Endothelial cell of umbilical vein (primary cell): ENCODE results near the gene SFSWAP. TPM values are rescaled to one million over a fixed set of nuclear protein-coding genes. Genes with fewer than 3 reads are reported as not detected.

Experiments
- BruUV-seq: library from RNA; stranded (reverse); fragments of 400-500 nt; replicated peaks from 2 replicates; lab custom pipeline; 2021; lab: Mats Ljungman, UMichigan
- CTCF ChIA-PET: fragments of 300-600, 350-600 bp; sonication (Branson Sonifier 250); formaldehyde crosslinking; loops from one replicate; lab custom pipeline; 2021; ENCODE audit warnings: antibody characterized with exemption, inconsistent platforms; lab: Charles Lee
- POLR2A ChIA-PET: fragments of 300-600, 350-600 bp; sonication (Branson Sonifier 250); formaldehyde crosslinking; loops from one replicate; lab custom pipeline; 2021; ENCODE audit warnings: antibody characterized with exemption, inconsistent platforms; lab: Charles Lee
- DNase-seq: peaks from one replicate; pipeline ENCODE4 v3.0.0-alpha.2; 2011; ENCODE audit warnings: low read depth, low spot score
- FAIRE-seq: peaks from 2 replicates; lab custom pipeline; 2011; peaks lifted over from hg19 to GRCh38; lab: Jason Lieb, UNC
- H2AFZ ChIP-seq: 2 replicates; pipeline ENCODE4 v1.6.0; 2012; ENCODE audit warnings: low read depth, low read length, control low read depth, inconsistent platforms
- H3K27ac ChIP-seq: 2 replicates; pipeline ENCODE4 v1.5.1; 2011; ENCODE audit warnings: low read depth, mild to moderate bottlenecking, control low read depth, low read length, moderate library complexity; ENCODE audit not compliant: insufficient read depth
- H3K27me3 ChIP-seq, 2 experiments: 2 replicates each; pipeline versions ENCODE4 v1.6.0 to v1.6.1; 2011; ENCODE audit warnings: low read length in 2 of 2, mixed read lengths in 1 of 2; ENCODE audit not compliant: control insufficient read depth in 2 of 2, insufficient read depth in 2 of 2
- H3K36me3 ChIP-seq, 2 experiments: 2 replicates in 1 of 2; 3 replicates in 1 of 2; pipeline ENCODE4 v1.5.1; 2011; ENCODE audit warnings: low read length in 2 of 2, mild to moderate bottlenecking in 1 of 2, moderate library complexity in 1 of 2; ENCODE audit not compliant: control insufficient read depth in 2 of 2, insufficient read depth in 2 of 2; ENCODE audit errors: extremely low read depth in 1 of 2
- H3K4me1 ChIP-seq: 3 replicates; pipeline ENCODE4 v1.5.1; 2011; ENCODE audit warnings: mild to moderate bottlenecking, low read length; ENCODE audit not compliant: control insufficient read depth, insufficient read depth; ENCODE audit errors: extremely low read depth
- H3K4me2 ChIP-seq: 2 replicates; pipeline ENCODE4 v1.6.1; 2011; ENCODE audit warnings: low read length, control low read depth, mixed read lengths; ENCODE audit not compliant: insufficient read depth
- H3K4me3 ChIP-seq, 3 experiments: fragments of 200-600 bp in 1 of 3; sonication (generic), shearing (Covaris generic) in 1 of 3; replicated peaks in 1 of 3; 2 replicates each; pipeline ENCODE4 v1.5.1; 2011 to 2016; ENCODE audit warnings: control low read depth in 3 of 3, low read length in 3 of 3, mild to moderate bottlenecking in 2 of 3, inconsistent platforms in 1 of 3, low read depth in 1 of 3, moderate library complexity in 1 of 3; ENCODE audit not compliant: insufficient read depth in 1 of 3
- H3K79me2 ChIP-seq: 2 replicates; pipeline ENCODE4 v1.6.0; 2012; ENCODE audit warnings: low read length, inconsistent platforms; ENCODE audit not compliant: control insufficient read depth, insufficient read depth
- H3K9ac ChIP-seq: replicated peaks from 2 replicates; pipeline ENCODE3; 2011; ENCODE audit warnings: low read length, control low read depth; ENCODE audit not compliant: insufficient read depth; ENCODE audit errors: extremely low read depth
- H3K9me1 ChIP-seq: replicated peaks from 3 replicates; pipeline ENCODE4 v1.6.0; 2011; ENCODE audit warnings: mild to moderate bottlenecking, low read length; ENCODE audit not compliant: control insufficient read depth, insufficient read depth; ENCODE audit errors: extremely low read depth
- H3K9me3 ChIP-seq: replicated peaks from 2 replicates; pipeline ENCODE4 v1.5.1; 2012; ENCODE audit warnings: low read length, inconsistent platforms; ENCODE audit not compliant: control insufficient read depth, insufficient read depth
- H4K20me1 ChIP-seq: replicated peaks from 2 replicates; pipeline ENCODE3; 2011; ENCODE audit warnings: mild to moderate bottlenecking, low read length; ENCODE audit not compliant: control insufficient read depth, insufficient read depth; ENCODE audit errors: extremely low read depth
- EZH2 ChIP-seq: IDR thresholded peaks from 2 replicates; pipeline ENCODE4 v1.6.1; 2012; ENCODE audit warnings: borderline replicate concordance, low read depth, mild to moderate bottlenecking, moderate library complexity, low read length, inconsistent platforms; ENCODE audit not compliant: severe bottlenecking
- FOS ChIP-seq: IDR thresholded peaks from 2 replicates; pipeline ENCODE4 v1.6.1; 2011; ENCODE audit warnings: mild to moderate bottlenecking, low read length, moderate library complexity, borderline replicate concordance; ENCODE audit not compliant: insufficient read depth
- GATA2 ChIP-seq: IDR thresholded peaks from 2 replicates; pipeline ENCODE4 v1.7.0; 2011; ENCODE audit warnings: low read depth, mild to moderate bottlenecking, moderate library complexity, mixed read lengths, low read length; ENCODE audit not compliant: insufficient read length, insufficient read depth
- JUN ChIP-seq: IDR thresholded peaks from 2 replicates; pipeline ENCODE4 v1.6.1; 2011; ENCODE audit warnings: borderline replicate concordance, low read depth; ENCODE audit not compliant: insufficient read length, insufficient read depth
- MYC ChIP-seq: IDR thresholded peaks from one replicate; pipeline ENCODE4 v1.6.1; 2011; ENCODE audit warnings: mild to moderate bottlenecking, low read depth, low read length
- POLR2A ChIP-seq: IDR thresholded peaks from 2 replicates; pipeline ENCODE4 v1.6.1; 2012; ENCODE audit warnings: low read depth, mild to moderate bottlenecking, control low read depth, low read length
- POLR2AphosphoS5 ChIP-seq: IDR thresholded peaks from 2 replicates; pipeline ENCODE4 v1.6.1; 2012; ENCODE audit warnings: low read depth, mild to moderate bottlenecking, control low read depth, low read length, moderate library complexity; ENCODE audit not compliant: insufficient read depth
- dilution Hi-C: fragments of 300-500 bp; cut with MboI; formaldehyde crosslinking; loops from one replicate; pipeline ENCODE4 v1.15.0; 2019; ENCODE audit warnings: low sequenced_read_pairs; ENCODE audit not compliant: extremely low pct_ligation_motif_present
- intact Hi-C: fragments of 100-400 bp; cut with micrococcal nuclease; formaldehyde crosslinking; loops from one replicate; pipeline ENCODE4 v1.10.0; 2022
- polyA plus RNA-seq, 4 experiments: library from polyadenylated mRNA; depleted of rRNA in 3 of 4; stranded (reverse) in 3 of 4; unstranded in 1 of 4; fragments of >200 nt; gene quantifications; 2 replicates each; pipeline versions ENCODE4 v1.2.1 to v1.2.3, GENCODE V29; 2011 to 2012; ENCODE audit warnings: missing spikeins in 1 of 4
- total RNA-seq: library from RNA; stranded (reverse); gene quantifications from 2 replicates; pipeline ENCODE4 v1.2.3, GENCODE V29; 2021
- TF ChIP-seq, protein P1 (sequence below): IDR thresholded peaks from 2 replicates; pipeline ENCODE4 v1.6.1; 2011; ENCODE audit not compliant: insufficient read depth, insufficient read length
- TF ChIP-seq, protein P2 (sequence below), 2 donors: IDR thresholded peaks; 1 replicate in 1 of 2; 2 replicates in 1 of 2; pipeline ENCODE4 v1.5.1; 2011; ENCODE audit warnings: low read length in 2 of 2, mild to moderate bottlenecking in 2 of 2, moderate library complexity in 2 of 2, control low read depth in 1 of 2, inconsistent platforms in 1 of 2, low read depth in 1 of 2; ENCODE audit not compliant: insufficient read depth in 1 of 2; ENCODE audit errors: extremely low read depth in 1 of 2

The SFSWAP gene
- total and polyA plus RNA-seq, 2 donors (not counting 3 experiments of a cell fraction or from before 2014, with no cell fraction given) = 38.1 to 53.3 TPM

DNA sequence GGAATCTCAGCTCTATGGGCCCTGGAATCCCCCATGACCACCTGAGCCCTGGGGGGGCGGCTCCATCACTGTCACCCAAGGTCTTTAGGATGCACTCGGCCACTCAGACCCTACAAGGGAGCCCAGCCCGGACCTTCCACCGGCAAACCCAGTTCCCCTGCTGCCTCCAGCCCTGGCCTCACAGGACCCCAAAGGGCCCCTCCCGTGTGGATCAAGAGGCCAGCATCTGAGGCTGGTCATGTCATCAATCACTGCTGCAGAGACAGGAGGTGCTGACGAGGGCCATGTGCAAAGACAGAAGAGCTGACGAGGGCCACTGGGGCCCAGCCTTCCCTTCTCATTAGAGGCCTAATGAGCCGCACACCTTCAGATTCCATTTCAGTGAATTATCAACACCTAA lies 39.0 kb upstream of the SFSWAP start:
- no peak overlapping the region for H2AFZ ChIP-seq
- H3K79me2 ChIP-seq = no peaks in the 10 kb centered on the region
- ChIA-PET CTCF (no interaction called here), POLR2A (no interaction called here)
- BruUV-seq = no TSS peak
- DNase-seq (no peak), FAIRE-seq (no peak)
- H3K9me1 ChIP-seq = no peaks in the 10 kb centered on the region
- H3K27ac ChIP-seq = no peak overlapping the region
- dilution Hi-C loops = no loop called here
- intact Hi-C loops = no loop called here
- H3K36me3 ChIP-seq = no peaks in the 10 kb centered on the region
- no peak overlapping the region for H3K4me2 ChIP-seq
- H4K20me1 ChIP-seq = no peaks in the 10 kb centered on the region
- no peak overlapping the region for H3K9ac ChIP-seq
- no peaks in the 10 kb centered on the region for H3K9me3 ChIP-seq
- no peaks in the 10 kb centered on the region for H3K27me3 ChIP-seq
- H3K4me1 ChIP-seq = no peaks in the 10 kb centered on the region
- H3K4me3 ChIP-seq = no peak overlapping the region
- TF ChIP-seq POLR2A (no peak), EZH2 (no peak), POLR2AphosphoS5 (no peak)

DNA sequence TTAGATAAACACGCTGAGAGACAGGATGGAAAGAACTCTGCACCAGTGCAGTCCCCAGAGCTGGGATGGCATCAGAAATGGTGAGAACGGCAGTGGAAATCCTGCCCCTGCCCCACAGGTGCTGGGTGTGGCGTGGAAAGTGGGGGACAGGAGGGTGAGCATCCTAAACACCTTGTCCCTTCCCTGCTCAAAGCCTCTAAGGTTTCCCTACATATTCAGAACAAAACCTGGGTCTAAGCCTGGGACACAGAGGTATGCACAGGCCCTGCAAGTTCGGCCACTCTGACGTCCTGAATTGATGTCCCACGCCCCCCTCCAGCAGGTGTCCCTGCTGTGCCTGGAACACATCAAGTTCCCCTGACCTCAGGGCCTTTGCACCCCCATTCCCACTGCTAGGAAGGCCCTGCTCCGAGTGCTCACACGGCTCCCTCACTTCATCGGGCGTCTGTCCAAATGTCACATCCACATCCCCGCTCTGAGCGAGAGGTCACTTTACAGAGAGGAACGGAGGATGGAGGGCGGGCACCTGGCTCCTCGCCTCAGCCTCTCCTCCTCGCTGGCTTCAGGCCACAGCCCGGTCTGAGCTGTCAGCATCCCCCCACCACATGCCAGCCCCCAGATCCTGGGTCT lies 38.5 kb upstream of the SFSWAP start:
- no peaks in the 10 kb centered on the region for H3K4me1 ChIP-seq
- no peak for DNase-seq
- no peaks in the 10 kb centered on the region for H4K20me1 ChIP-seq
- no TSS peak for BruUV-seq
- no peak for FAIRE-seq
- CTCF ChIA-PET = no interaction called here
- H3K27ac ChIP-seq = no peak overlapping the region
- no peak overlapping the region for H2AFZ ChIP-seq
- no peaks in the 10 kb centered on the region for H3K79me2 ChIP-seq
- TF ChIP-seq, protein P1, sequence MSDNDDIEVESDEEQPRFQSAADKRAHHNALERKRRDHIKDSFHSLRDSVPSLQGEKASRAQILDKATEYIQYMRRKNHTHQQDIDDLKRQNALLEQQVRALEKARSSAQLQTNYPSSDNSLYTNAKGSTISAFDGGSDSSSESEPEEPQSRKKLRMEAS = no peak
- TF ChIP-seq JUN = no peak
- TF ChIP-seq POLR2A = no peak
- no peak for TF ChIP-seq FOS
- no peak for TF ChIP-seq POLR2AphosphoS5
- TF ChIP-seq, protein P2, sequence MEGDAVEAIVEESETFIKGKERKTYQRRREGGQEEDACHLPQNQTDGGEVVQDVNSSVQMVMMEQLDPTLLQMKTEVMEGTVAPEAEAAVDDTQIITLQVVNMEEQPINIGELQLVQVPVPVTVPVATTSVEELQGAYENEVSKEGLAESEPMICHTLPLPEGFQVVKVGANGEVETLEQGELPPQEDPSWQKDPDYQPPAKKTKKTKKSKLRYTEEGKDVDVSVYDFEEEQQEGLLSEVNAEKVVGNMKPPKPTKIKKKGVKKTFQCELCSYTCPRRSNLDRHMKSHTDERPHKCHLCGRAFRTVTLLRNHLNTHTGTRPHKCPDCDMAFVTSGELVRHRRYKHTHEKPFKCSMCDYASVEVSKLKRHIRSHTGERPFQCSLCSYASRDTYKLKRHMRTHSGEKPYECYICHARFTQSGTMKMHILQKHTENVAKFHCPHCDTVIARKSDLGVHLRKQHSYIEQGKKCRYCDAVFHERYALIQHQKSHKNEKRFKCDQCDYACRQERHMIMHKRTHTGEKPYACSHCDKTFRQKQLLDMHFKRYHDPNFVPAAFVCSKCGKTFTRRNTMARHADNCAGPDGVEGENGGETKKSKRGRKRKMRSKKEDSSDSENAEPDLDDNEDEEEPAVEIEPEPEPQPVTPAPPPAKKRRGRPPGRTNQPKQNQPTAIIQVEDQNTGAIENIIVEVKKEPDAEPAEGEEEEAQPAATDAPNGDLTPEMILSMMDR (IDR thresholded peaks at IDR 0.05; ENCODE audit: extremely low read depth in 1 of 2, insufficient read depth in 1 of 2, low read depth in 1 of 2, low read length in 2 of 2) = no peak
- no peak for TF ChIP-seq MYC
- no peak for TF ChIP-seq GATA2
- no peak for TF ChIP-seq EZH2
- no peaks in the 10 kb centered on the region for H3K9me1 ChIP-seq
- intact Hi-C loops = no loop called here
- no peaks in the 10 kb centered on the region for H3K9me3 ChIP-seq
- no peaks in the 10 kb centered on the region for H3K36me3 ChIP-seq
- POLR2A ChIA-PET = no interaction called here
- H3K9ac ChIP-seq = no peak overlapping the region
- dilution Hi-C loops = no loop called here
- no peak overlapping the region for H3K4me2 ChIP-seq
- H3K27me3 ChIP-seq = no peaks in the 10 kb centered on the region
- H3K4me3 ChIP-seq = no peak overlapping the region
